IMR-90 (cell line): ENCODE measurements around the gene PPM1K. TPM values are rescaled to one million over a fixed set of nuclear protein-coding genes. Genes with fewer than 3 reads are reported as not detected.

Experiments
- ATAC-seq: fragments of 200-7000 bp; cut with Tn5 transposase; 2 replicates; pipeline ENCODE4 v1.9.1; 2020; ENCODE audit warnings: low read depth, mild to moderate bottlenecking, moderate library complexity
- BruUV-seq: library from RNA; stranded (reverse); fragments of 400-500 nt; replicated peaks from 2 replicates; lab custom pipeline; 2021; lab: Mats Ljungman, UMichigan
- CTCF ChIA-PET: fragments of 300-600 bp; formaldehyde crosslinking; extraction: SDS; loops from one replicate; lab custom pipeline; 2021; ENCODE audit warnings: antibody characterized with exemption; lab: Yijun Ruan, JAX
- POLR2A ChIA-PET: fragments of 300-600 bp; sonication (Branson Sonifier 250); formaldehyde crosslinking; loops from one replicate; lab custom pipeline; 2022; ENCODE audit warnings: antibody characterized with exemption; ENCODE audit not compliant: unreplicated experiment; lab: Charles Lee
- DNase-seq: peaks from one replicate; pipeline ENCODE4 v3.0.0; 2013
- H2AFZ ChIP-seq: replicated peaks from 2 replicates; pipeline ENCODE3; 2013; ENCODE audit warnings: low read length, mild to moderate bottlenecking; ENCODE audit not compliant: poor library complexity
- H2AK5ac ChIP-seq: 2 replicates; pipeline ENCODE4 v1.6.1; 2013; ENCODE audit warnings: low read depth, low read length, inconsistent platforms
- H2AK9ac ChIP-seq: replicated peaks from 2 replicates; pipeline ENCODE3; 2013; ENCODE audit warnings: mild to moderate bottlenecking, low read depth, low read length, moderate library complexity; ENCODE audit not compliant: poor library complexity
- H2BK120ac ChIP-seq: 2 replicates; pipeline ENCODE4 v1.6.1; 2013; ENCODE audit warnings: low read depth, low read length, inconsistent platforms
- H2BK15ac ChIP-seq: 3 replicates; pipeline ENCODE4 v1.6.1; 2013; ENCODE audit warnings: low read depth, low read length, inconsistent platforms
- H2BK20ac ChIP-seq: 2 replicates; pipeline ENCODE4 v1.6.1; 2013; ENCODE audit warnings: low read depth, mild to moderate bottlenecking, inconsistent platforms, low read length, moderate library complexity
- H2BK5ac ChIP-seq: 2 replicates; pipeline ENCODE4 v1.6.1; 2013; ENCODE audit warnings: mild to moderate bottlenecking, low read depth, low read length, inconsistent platforms; ENCODE audit not compliant: poor library complexity, severe bottlenecking
- H3K14ac ChIP-seq: replicated peaks from 2 replicates; pipeline ENCODE4 v1.6.1; 2013; ENCODE audit warnings: low read depth, low read length, inconsistent platforms
- H3K18ac ChIP-seq: 2 replicates; pipeline ENCODE4 v1.6.1; 2013; ENCODE audit warnings: low read depth, low read length, control low read depth
- H3K23ac ChIP-seq: 2 replicates; pipeline ENCODE4 v1.6.1; 2013; ENCODE audit warnings: low read depth, low read length, inconsistent platforms
- H3K27ac ChIP-seq: 2 replicates; pipeline ENCODE4 v1.5.1; 2013; ENCODE audit warnings: mild to moderate bottlenecking, control low read depth, low read length; ENCODE audit not compliant: insufficient read depth
- H3K27me3 ChIP-seq: 2 replicates; pipeline ENCODE4 v1.6.1; 2013; ENCODE audit warnings: low read length; ENCODE audit not compliant: control insufficient read depth, insufficient read depth
- H3K36me3 ChIP-seq: 2 replicates; pipeline ENCODE4 v1.6.1; 2013; ENCODE audit warnings: low read length, mixed read lengths; ENCODE audit not compliant: control insufficient read depth, insufficient read depth
- H3K4ac ChIP-seq: 2 replicates; pipeline ENCODE4 v1.6.1; 2013; ENCODE audit warnings: low read depth, low read length, inconsistent platforms
- H3K4me1 ChIP-seq: 2 replicates; pipeline ENCODE4 v1.6.1; 2013; ENCODE audit warnings: low read length, mixed read lengths; ENCODE audit not compliant: control insufficient read depth, insufficient read depth
- H3K4me2 ChIP-seq: 2 replicates; pipeline ENCODE4 v1.6.1; 2013; ENCODE audit warnings: low read depth, mild to moderate bottlenecking, control low read depth, low read length, moderate library complexity
- H3K4me3 ChIP-seq: 2 replicates; pipeline ENCODE4 v1.5.1; 2013; ENCODE audit warnings: low read depth, mild to moderate bottlenecking, control low read depth, low read length, moderate library complexity; ENCODE audit not compliant: insufficient read depth
- H3K56ac ChIP-seq: 2 replicates; pipeline ENCODE4 v1.6.1; 2013; ENCODE audit warnings: low read length, inconsistent platforms; ENCODE audit not compliant: insufficient read depth; ENCODE audit errors: extremely low read depth
- H3K79me1 ChIP-seq, 2 experiments: 2 replicates each; pipeline ENCODE4 v1.6.1; 2013; ENCODE audit warnings: low read length in 2 of 2, inconsistent platforms in 1 of 2, low read depth in 1 of 2
- H3K9ac ChIP-seq: 2 replicates; pipeline ENCODE4 v1.6.1; 2013; ENCODE audit warnings: low read depth, low read length, control low read depth
- H3K9me1 ChIP-seq: 2 replicates; pipeline ENCODE4 v1.6.1; 2013; ENCODE audit warnings: low read length, inconsistent platforms; ENCODE audit not compliant: insufficient read depth
- H3K9me3 ChIP-seq: 2 replicates; pipeline ENCODE4 v1.6.1; 2013; ENCODE audit warnings: low read length; ENCODE audit not compliant: control insufficient read depth, insufficient read depth
- H4K20me1 ChIP-seq: 2 replicates; pipeline ENCODE4 v1.6.1; 2013; ENCODE audit warnings: low read length, inconsistent platforms; ENCODE audit not compliant: insufficient read depth
- H4K5ac ChIP-seq: 2 replicates; pipeline ENCODE4 v1.6.1; 2013; ENCODE audit warnings: mild to moderate bottlenecking, low read depth, low read length, control low read depth
- H4K8ac ChIP-seq, 2 experiments: 2 replicates each; pipeline ENCODE4 v1.6.1; 2013; ENCODE audit warnings: low read depth in 2 of 2, low read length in 2 of 2, control low read depth in 1 of 2, inconsistent platforms in 1 of 2
- H4K91ac ChIP-seq: 2 replicates; pipeline ENCODE4 v1.6.1; 2013; ENCODE audit warnings: low read depth, low read length, inconsistent platforms; ENCODE audit not compliant: insufficient read depth
- BHLHE40 ChIP-seq: fragments of 150-350 bp; IDR thresholded peaks from 2 replicates; pipeline ENCODE4 v1.6.1; 2016; ENCODE audit warnings: mild to moderate bottlenecking, low read depth, low read length
- CEBPB ChIP-seq: IDR thresholded peaks from 2 replicates; pipeline ENCODE4 v1.6.1; 2012; ENCODE audit warnings: low read depth, low read length, improper control_type of control experiment
- CHD1 ChIP-seq: IDR thresholded peaks from 2 replicates; pipeline ENCODE4 v1.6.1; 2012; ENCODE audit warnings: low read depth, low read length, improper control_type of control experiment
- CTCF ChIP-seq: conservative IDR thresholded peaks from 2 replicates; pipeline ENCODE4 v1.5.1; 2012; ENCODE audit warnings: mild to moderate bottlenecking, low read depth, low read length, improper control_type of control experiment
- FOS ChIP-seq: fragments of 150-350 bp; IDR thresholded peaks from 2 replicates; pipeline ENCODE4 v1.6.1; 2016; ENCODE audit warnings: low read depth, low read length
- MAFK ChIP-seq: IDR thresholded peaks from 2 replicates; pipeline ENCODE4 v1.6.1; 2012; ENCODE audit warnings: low read depth, low read length, improper control_type of control experiment
- MAZ ChIP-seq: IDR thresholded peaks from 2 replicates; pipeline ENCODE4 v1.6.1; 2012; ENCODE audit warnings: low read depth, mild to moderate bottlenecking, low read length, improper control_type of control experiment, moderate library complexity, borderline replicate concordance
- MXI1 ChIP-seq: IDR thresholded peaks from 2 replicates; pipeline ENCODE4 v1.6.1; 2012; ENCODE audit warnings: low read depth, mild to moderate bottlenecking, low read length, moderate library complexity, borderline replicate concordance
- NFE2L2 ChIP-seq: fragments of 150-350 bp; IDR thresholded peaks from 2 replicates; pipeline ENCODE4 v1.6.1; 2016; ENCODE audit warnings: low read depth, mild to moderate bottlenecking, low read length
- POLR2A ChIP-seq: IDR thresholded peaks from 2 replicates; pipeline ENCODE4 v1.6.1; 2012; ENCODE audit warnings: mild to moderate bottlenecking, low read depth, low read length
- RAD21 ChIP-seq: IDR thresholded peaks from 2 replicates; pipeline ENCODE4 v1.6.1; 2012; ENCODE audit warnings: low read length, improper control_type of control experiment
- RCOR1 ChIP-seq: IDR thresholded peaks from 2 replicates; pipeline ENCODE4 v1.6.1; 2012; ENCODE audit warnings: mild to moderate bottlenecking, low read length, improper control_type of control experiment; ENCODE audit not compliant: insufficient replicate concordance
- RFX5 ChIP-seq: IDR thresholded peaks from 2 replicates; pipeline ENCODE4 v1.8.0; 2012; ENCODE audit warnings: low read depth, mild to moderate bottlenecking, low read length, moderate library complexity
- SMC3 ChIP-seq: fragments of 150-350 bp; IDR thresholded peaks from 2 replicates; pipeline ENCODE4 v1.6.1; 2016; ENCODE audit warnings: low read depth, mild to moderate bottlenecking, antibody characterized with exemption, low read length, moderate library complexity
- USF2 ChIP-seq: fragments of 150-350 bp; IDR thresholded peaks from 2 replicates; pipeline ENCODE4 v1.6.1; 2017; ENCODE audit warnings: mild to moderate bottlenecking, antibody characterized with exemption, low read length, low read depth
- WGBS, 2 experiments: methylation state at CpG; one replicate each; pipeline versions ENCODE4 v1.1.5 to v1.1.7; 2013; ENCODE audit warnings: missing lambda C conversion rate in 2 of 2; ENCODE audit not compliant: insufficient read length in 1 of 2; ENCODE audit errors: extremely low coverage in 2 of 2; 5-methylcytosine and 5-hydroxymethylcytosine counted together
- dilution Hi-C: fragments of 300-500 bp; cut with HindIII; formaldehyde crosslinking; loops from one replicate; pipeline ENCODE4 v1.14.3; 2018; ENCODE audit warnings: low sequenced_read_pairs; ENCODE audit not compliant: unreplicated experiment
- in situ Hi-C: fragments of 300-500 bp; cut with MboI; formaldehyde crosslinking; loops from 3 replicates; pipeline ENCODE4 v1.14.3; 2019; ENCODE audit warnings: low sequenced_read_pairs, inconsistent platforms, mixed read lengths
- intact Hi-C: fragments of 100-400 bp; cut with micrococcal nuclease; formaldehyde crosslinking; loops from 2 replicates; pipeline ENCODE4 v1.10.0; 2022
- polyA plus RNA-seq, 3 experiments: library from polyadenylated mRNA; depleted of rRNA; stranded (reverse); fragments of >200 nt; gene quantifications; 2 replicates each; pipeline ENCODE4 v1.2.3, GENCODE V29; 2012; ENCODE audit warnings: low replicate concordance in 1 of 3
- total RNA-seq: library from RNA; depleted of rRNA; stranded (reverse); fragments of >200 nt; gene quantifications from 2 replicates; pipeline ENCODE4 v1.2.3, GENCODE V29; 2012
- TF ChIP-seq, protein P1 (sequence below): fragments of 150-350 bp; IDR thresholded peaks from 2 replicates; pipeline ENCODE4 v1.6.1; 2016; ENCODE audit warnings: low read depth, mild to moderate bottlenecking, low read length, moderate library complexity, borderline replicate concordance

The PPM1K gene
- total and polyA plus RNA-seq, 2 of the 4 experiments (the other 2 are of a cell fraction), result 6.1 to 11.5 TPM

DNA sequence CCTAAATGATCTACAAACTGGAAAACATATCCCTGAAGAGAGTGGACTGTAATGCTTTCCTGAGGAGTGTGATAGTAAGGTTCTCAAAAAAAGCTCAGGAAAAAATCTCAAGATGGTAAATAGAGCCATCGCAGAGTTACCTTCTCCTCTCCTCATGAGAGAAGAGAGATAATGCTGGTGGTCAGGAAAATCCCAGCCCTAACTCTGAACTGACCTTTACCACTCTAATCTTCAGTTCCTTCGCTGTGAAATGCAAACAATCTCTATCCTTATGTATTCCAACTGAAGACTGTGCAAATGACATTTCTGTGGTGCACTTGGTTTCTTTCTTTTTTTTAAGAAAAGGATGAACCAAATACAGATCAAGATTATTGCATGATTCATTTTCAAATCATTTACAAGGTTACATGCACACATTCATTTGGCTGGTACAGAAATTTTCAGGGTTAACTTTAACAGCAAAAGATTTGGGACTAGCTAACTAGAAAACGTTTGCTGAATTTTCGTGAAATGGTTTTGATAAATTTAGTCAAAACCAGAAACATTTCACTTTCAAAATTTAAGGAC, 8.3 kb downstream of the PPM1K start:
- Histone ChIP-seq H3K4me1 (no peaks in the 10 kb centered on the region), H3K4me2 (no peak overlapping the region), H2AK9ac (no peak overlapping the region), H3K56ac (no peak overlapping the region), H2BK20ac (no peak overlapping the region), H3K27ac (no peak overlapping the region), H2BK15ac (no peak overlapping the region), H3K36me3 (no peaks in the 10 kb centered on the region), H3K9me1 (no peaks in the 10 kb centered on the region; the same call in 1 of the 2 replicates), H4K5ac (no peak overlapping the region), H3K79me1 (peaks cover 4 to 11% of the 10 kb centered on the region in 2 experiments; a peak in 2 of 4 replicates), H4K20me1 (no peaks in the 10 kb centered on the region), H3K27me3 (no peaks in the 10 kb centered on the region), H3K14ac (no peak overlapping the region), H4K91ac (no peak overlapping the region), H2BK5ac (no peak overlapping the region), H3K4me3 (no peak overlapping the region), H3K4ac (no peak overlapping the region), H2AK5ac (no peak overlapping the region), H2BK120ac (no peak overlapping the region), H4K8ac (no peak overlapping the region), H3K23ac (no peak overlapping the region), H3K9me3 (peaks cover 4% of the 10 kb centered on the region; the same call in 1 of the 2 replicates), H3K9ac (no peak overlapping the region), H2AFZ (no peak overlapping the region), H3K18ac (no peak overlapping the region)
- ChIA-PET CTCF (interaction anchor here (0.6 to 1.1 kb wide), 3 partner anchors 13 to 239 kb away, joined by 3 to 4 read pairs (median 3); no protein-coding TSS in a partner anchor), POLR2A (no interaction called here)
- ATAC-seq (no peak), DNase-seq (no peak)
- intact Hi-C loops (no loop called here), dilution Hi-C loops (no loop called here), in situ Hi-C loops (no loop called here)
- BruUV-seq, result no TSS peak
- no CpG with 5 or more reads among the region's 4 CpGs for WGBS, 2 experiments
- TF ChIP-seq CEBPB (no peak), MAFK (no peak), RAD21 (no peak), NFE2L2 (no peak), MXI1 (no peak), MAZ (no peak), RCOR1 (no peak), BHLHE40 (no peak), FOS (no peak), CHD1 (no peak), POLR2A (no peak), CTCF (no peak), SMC3 (no peak), RFX5 (no peak), USF2 (no peak)
- TF ChIP-seq, protein P1, sequence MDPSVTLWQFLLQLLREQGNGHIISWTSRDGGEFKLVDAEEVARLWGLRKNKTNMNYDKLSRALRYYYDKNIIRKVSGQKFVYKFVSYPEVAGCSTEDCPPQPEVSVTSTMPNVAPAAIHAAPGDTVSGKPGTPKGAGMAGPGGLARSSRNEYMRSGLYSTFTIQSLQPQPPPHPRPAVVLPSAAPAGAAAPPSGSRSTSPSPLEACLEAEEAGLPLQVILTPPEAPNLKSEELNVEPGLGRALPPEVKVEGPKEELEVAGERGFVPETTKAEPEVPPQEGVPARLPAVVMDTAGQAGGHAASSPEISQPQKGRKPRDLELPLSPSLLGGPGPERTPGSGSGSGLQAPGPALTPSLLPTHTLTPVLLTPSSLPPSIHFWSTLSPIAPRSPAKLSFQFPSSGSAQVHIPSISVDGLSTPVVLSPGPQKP, result no peak
